ENCODE results near the gene RNASE1. TPM values are rescaled to one million over a fixed set of nuclear protein-coding genes. Genes with fewer than 3 reads are reported as not detected.

RNASE1 gene
- polyA plus RNA-seq, 1 donor from 2014 or later, result not detected

- H3K9ac ChIP-seq (ENCODE audit: low read length), result no peak overlapping the region
Observed at GRCh38 chr14:20798318-20798717, 4.3 kb downstream of the RNASE1 start.

GRCh38 chr14:20797164-20797563, 5.5 kb downstream of the RNASE1 start:
- no peak overlapping the region for H3K27ac ChIP-seq (ENCODE audit: low read length)
- TF ChIP-seq POLR2AphosphoS5 (IDR thresholded peaks at IDR 0.05) (no peak), MXI1 (conservative IDR thresholded peaks at IDR 0.05; ENCODE audit: poor library complexity, severe bottlenecking) (no peak), RAD21 (conservative IDR thresholded peaks at IDR 0.05) (no peak), REST (IDR thresholded peaks at IDR 0.05; ENCODE audit: borderline replicate concordance) (no peak), EP300 (conservative IDR thresholded peaks at IDR 0.05; ENCODE audit: poor library complexity, severe bottlenecking) (no peak), CTCF (IDR thresholded peaks at IDR 0.05; ENCODE audit: poor library complexity, severe bottlenecking) (no peak), SMC3 (conservative IDR thresholded peaks at IDR 0.05; ENCODE audit: poor library complexity) (no peak)

More at GRCh38 chr14:20798318-20798717, 4.3 kb downstream of the RNASE1 start:
- Histone ChIP-seq H4K20me1 (ENCODE audit: insufficient read depth) (no peaks in the 10 kb centered on the region), H3K27me3 (ENCODE audit: insufficient read depth, low read depth, low read length) (no peaks in the 10 kb centered on the region), H3K36me3 (ENCODE audit: insufficient read depth, low read length) (no peaks in the 10 kb centered on the region), H3K79me2 (replicated peaks; ENCODE audit: insufficient read depth, low read length) (no peaks in the 10 kb centered on the region), H3K4me2 (ENCODE audit: low read length) (no peak overlapping the region), H2AFZ (ENCODE audit: low read depth, low read length) (no peak overlapping the region), H3K9me3 (ENCODE audit: low read length) (no peaks in the 10 kb centered on the region), H3K9me2 (ENCODE audit: insufficient read depth, low read length) (no peaks in the 10 kb centered on the region), H3F3A (ENCODE audit: insufficient read depth, low read length, poor library complexity, severe bottlenecking) (no peaks in the 10 kb centered on the region), H3K27ac (ENCODE audit: low read length) (no peak overlapping the region), H3K4me3 (ENCODE audit: low read length) (no peak overlapping the region)
- no peak for TF ChIP-seq CTCF (IDR thresholded peaks at IDR 0.05; ENCODE audit: poor library complexity, severe bottlenecking)
- no peak for TF ChIP-seq EZH2 (IDR thresholded peaks at IDR 0.05; ENCODE audit: borderline replicate concordance, insufficient read depth, low read length, poor library complexity, severe bottlenecking)
- TF ChIP-seq REST (IDR thresholded peaks at IDR 0.05; ENCODE audit: borderline replicate concordance), result no peak
- no peak for TF ChIP-seq EP300 (conservative IDR thresholded peaks at IDR 0.05; ENCODE audit: poor library complexity, severe bottlenecking)
- TF ChIP-seq SMC3 (conservative IDR thresholded peaks at IDR 0.05; ENCODE audit: poor library complexity), result no peak
- TF ChIP-seq MXI1 (conservative IDR thresholded peaks at IDR 0.05; ENCODE audit: poor library complexity, severe bottlenecking), result no peak
- TF ChIP-seq RAD21 (conservative IDR thresholded peaks at IDR 0.05), result no peak
- no peak for TF ChIP-seq POLR2AphosphoS5 (IDR thresholded peaks at IDR 0.05)
- no peak for TF ChIP-seq TAF1 (IDR thresholded peaks at IDR 0.05; ENCODE audit: low read depth)

More at GRCh38 chr14:20797164-20797563, 5.5 kb downstream of the RNASE1 start:
- H3K79me2 ChIP-seq (replicated peaks; ENCODE audit: insufficient read depth, low read length), result no peaks in the 10 kb centered on the region
- H4K20me1 ChIP-seq (ENCODE audit: insufficient read depth), result no peaks in the 10 kb centered on the region
- no peak overlapping the region for H3K4me2 ChIP-seq (ENCODE audit: low read length)
- no peak overlapping the region for H2AFZ ChIP-seq (ENCODE audit: low read depth, low read length)
- no peaks in the 10 kb centered on the region for H3K27me3 ChIP-seq (ENCODE audit: insufficient read depth, low read depth, low read length)
- H3K9me2 ChIP-seq (ENCODE audit: insufficient read depth, low read length), result no peaks in the 10 kb centered on the region
- H3F3A ChIP-seq (ENCODE audit: insufficient read depth, low read length, poor library complexity, severe bottlenecking), result no peaks in the 10 kb centered on the region
- no peaks in the 10 kb centered on the region for H3K9me3 ChIP-seq (ENCODE audit: low read length)
- no peaks in the 10 kb centered on the region for H3K36me3 ChIP-seq (ENCODE audit: insufficient read depth, low read length)
- H3K9ac ChIP-seq (ENCODE audit: low read length), result no peak overlapping the region
- H3K4me3 ChIP-seq (ENCODE audit: low read length), result no peak overlapping the region

Data from neural cell (in vitro differentiated cells).